Measurements from ENCODE around the gene KIFAP3.

KIFAP3 gene

GRCh38 chr1:170049176-170049800, 25.2 kb downstream of the KIFAP3 start:
- Histone ChIP-seq H3K4me1 (ENCODE audit: control insufficient read depth, insufficient read depth, low read length) (no peaks in the 10 kb centered on the region), H3K9me3 (ENCODE audit: control insufficient read depth, low read length) (no peaks in the 10 kb centered on the region), H3K9ac (ENCODE audit: low read length) (no peak overlapping the region), H3K4me3 (ENCODE audit: low read length) (no peak overlapping the region), H3K36me3 (ENCODE audit: control insufficient read depth, insufficient read depth, low read length) (no peaks in the 10 kb centered on the region), H3K27me3 (ENCODE audit: control insufficient read depth, insufficient read depth, low read length) (no peaks in the 10 kb centered on the region)

- H3K4me1 ChIP-seq (ENCODE audit: control insufficient read depth, insufficient read depth, low read length): no peaks in the 10 kb centered on the region
- no peak overlapping the region for H3K4me3 ChIP-seq (ENCODE audit: low read length)
- H3K36me3 ChIP-seq (ENCODE audit: control insufficient read depth, insufficient read depth, low read length): no peaks in the 10 kb centered on the region
- no peak overlapping the region for H3K9ac ChIP-seq (ENCODE audit: low read length)
- no peaks in the 10 kb centered on the region for H3K9me3 ChIP-seq (ENCODE audit: control insufficient read depth, low read length)
- H3K27me3 ChIP-seq (ENCODE audit: control insufficient read depth, insufficient read depth, low read length): no peaks in the 10 kb centered on the region
Measured at GRCh38 chr1:170048515-170048914, 26.0 kb downstream of the KIFAP3 start.

GRCh38 chr1:170044187-170044586, 30.3 kb downstream of the KIFAP3 start:
- Histone ChIP-seq H3K4me1 (ENCODE audit: control insufficient read depth, insufficient read depth, low read length) (no peaks in the 10 kb centered on the region), H3K9me3 (ENCODE audit: control insufficient read depth, low read length) (no peaks in the 10 kb centered on the region)

GRCh38 chr1:170041423-170042192, 32.9 kb downstream of the KIFAP3 start:
- H3K4me3 ChIP-seq (ENCODE audit: low read length): no peak overlapping the region
- H3K9ac ChIP-seq (ENCODE audit: low read length): no peak overlapping the region
- H3K9me3 ChIP-seq (ENCODE audit: control insufficient read depth, low read length): no peaks in the 10 kb centered on the region
- H3K4me1 ChIP-seq (ENCODE audit: control insufficient read depth, insufficient read depth, low read length): no peaks in the 10 kb centered on the region
- H3K27me3 ChIP-seq (ENCODE audit: control insufficient read depth, insufficient read depth, low read length): no peaks in the 10 kb centered on the region
- no peaks in the 10 kb centered on the region for H3K36me3 ChIP-seq (ENCODE audit: control insufficient read depth, insufficient read depth, low read length)

More at GRCh38 chr1:170044187-170044586, 30.3 kb downstream of the KIFAP3 start:
- H3K36me3 ChIP-seq (ENCODE audit: control insufficient read depth, insufficient read depth, low read length): no peaks in the 10 kb centered on the region
- no peak overlapping the region for H3K9ac ChIP-seq (ENCODE audit: low read length)
- no peak overlapping the region for H3K4me3 ChIP-seq (ENCODE audit: low read length)
- H3K27me3 ChIP-seq (ENCODE audit: control insufficient read depth, insufficient read depth, low read length): no peaks in the 10 kb centered on the region

DNA sequence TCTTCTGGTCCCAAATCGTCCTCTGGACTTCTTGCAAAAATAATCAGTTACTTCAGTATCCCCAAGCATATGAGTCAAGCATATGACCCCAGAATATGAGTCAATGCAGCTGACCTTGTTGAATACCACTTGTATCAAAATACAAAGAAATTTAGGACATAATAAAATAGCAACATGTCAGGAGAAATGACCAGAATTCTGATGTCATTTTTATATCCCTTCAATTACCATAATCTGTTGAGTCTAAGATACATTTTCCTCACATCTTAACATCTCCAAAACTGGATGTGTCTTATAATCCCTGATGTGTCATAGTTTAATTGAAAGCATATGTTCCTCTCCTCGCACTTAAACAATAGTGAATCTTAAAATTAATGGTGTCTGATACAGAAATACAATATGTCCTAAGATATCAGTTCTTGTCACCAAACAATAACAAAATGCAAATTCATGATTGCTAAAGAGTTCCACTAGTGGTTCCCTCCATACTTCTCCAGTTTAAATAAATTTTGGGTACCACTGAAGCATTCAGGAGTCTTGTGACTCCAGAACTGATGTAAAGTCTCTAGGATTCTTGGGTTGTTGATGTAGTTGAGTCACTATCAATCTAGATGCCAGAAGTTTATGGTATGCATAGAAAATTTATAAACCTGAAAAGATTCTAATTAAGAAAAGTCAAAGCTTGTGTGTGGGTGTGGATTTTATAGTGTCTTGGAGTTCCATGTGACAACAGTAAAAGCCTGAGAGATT, 41.8 kb downstream of the KIFAP3 start:
- Histone ChIP-seq H3K4me3 (ENCODE audit: low read length) (no peak overlapping the region), H3K36me3 (ENCODE audit: control insufficient read depth, insufficient read depth, low read length) (no peaks in the 10 kb centered on the region), H3K4me1 (ENCODE audit: control insufficient read depth, insufficient read depth, low read length) (no peaks in the 10 kb centered on the region), H3K9ac (ENCODE audit: low read length) (no peak overlapping the region), H3K27me3 (ENCODE audit: control insufficient read depth, insufficient read depth, low read length) (no peaks in the 10 kb centered on the region), H3K9me3 (ENCODE audit: control insufficient read depth, low read length) (no peaks in the 10 kb centered on the region)

DNA sequence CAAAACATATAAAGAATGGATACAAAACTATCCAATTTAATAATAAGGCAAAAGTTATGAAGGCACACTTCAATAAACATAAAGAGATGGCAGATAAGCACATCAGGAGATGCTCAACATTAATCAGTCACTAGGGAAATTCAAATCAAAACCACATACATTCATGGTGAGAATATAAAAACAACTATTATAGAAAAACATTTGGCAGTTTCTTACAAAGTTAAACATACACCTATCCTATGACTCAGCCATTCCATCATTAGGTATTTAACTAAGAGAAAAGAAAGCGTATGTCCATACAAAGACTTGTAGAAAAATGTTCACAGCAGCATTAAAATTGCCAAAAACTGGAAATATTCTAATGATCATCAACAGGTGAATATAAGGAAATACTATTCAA, 44.3 kb downstream of the KIFAP3 start:
- H3K4me3 ChIP-seq (ENCODE audit: low read length): no peak overlapping the region
- no peaks in the 10 kb centered on the region for H3K9me3 ChIP-seq (ENCODE audit: control insufficient read depth, low read length)
- H3K9ac ChIP-seq (ENCODE audit: low read length): no peak overlapping the region
- H3K4me1 ChIP-seq (ENCODE audit: control insufficient read depth, insufficient read depth, low read length): no peaks in the 10 kb centered on the region
- no peaks in the 10 kb centered on the region for H3K27me3 ChIP-seq (ENCODE audit: control insufficient read depth, insufficient read depth, low read length)
- no peaks in the 10 kb centered on the region for H3K36me3 ChIP-seq (ENCODE audit: control insufficient read depth, insufficient read depth, low read length)

DNA sequence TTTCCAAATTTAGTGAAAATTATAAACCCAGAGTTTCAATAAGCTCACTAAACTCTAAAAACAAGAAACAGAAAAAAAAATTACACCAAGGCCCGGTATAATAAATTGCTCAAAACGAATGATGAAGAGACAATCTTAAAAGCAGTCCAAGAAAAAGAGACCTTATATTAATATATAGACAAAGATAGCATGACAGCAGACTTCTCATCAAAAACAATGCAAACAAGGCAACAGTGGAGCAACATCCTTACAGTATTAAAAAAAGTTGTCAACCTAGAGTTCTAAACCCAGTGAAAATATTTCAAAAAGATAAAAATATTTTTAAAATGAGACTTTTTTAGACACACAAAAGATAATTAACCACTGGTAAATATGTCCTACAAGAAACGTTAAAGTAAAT, 46.7 kb downstream of the KIFAP3 start:
- Histone ChIP-seq H3K4me3 (ENCODE audit: low read length) (no peak overlapping the region), H3K9me3 (ENCODE audit: control insufficient read depth, low read length) (no peaks in the 10 kb centered on the region), H3K27me3 (ENCODE audit: control insufficient read depth, insufficient read depth, low read length) (no peaks in the 10 kb centered on the region), H3K36me3 (ENCODE audit: control insufficient read depth, insufficient read depth, low read length) (no peaks in the 10 kb centered on the region), H3K9ac (ENCODE audit: low read length) (no peak overlapping the region), H3K4me1 (ENCODE audit: control insufficient read depth, insufficient read depth, low read length) (no peaks in the 10 kb centered on the region)

GRCh38 chr1:170020859-170021258, 53.6 kb downstream of the KIFAP3 start:
- H3K9me3 ChIP-seq (ENCODE audit: control insufficient read depth, low read length): no peaks in the 10 kb centered on the region
- H3K4me1 ChIP-seq (ENCODE audit: control insufficient read depth, insufficient read depth, low read length): no peaks in the 10 kb centered on the region
- no peak overlapping the region for H3K4me3 ChIP-seq (ENCODE audit: low read length)
- H3K9ac ChIP-seq (ENCODE audit: low read length): no peak overlapping the region
- H3K27me3 ChIP-seq (ENCODE audit: control insufficient read depth, insufficient read depth, low read length): no peaks in the 10 kb centered on the region
- no peaks in the 10 kb centered on the region for H3K36me3 ChIP-seq (ENCODE audit: control insufficient read depth, insufficient read depth, low read length)

- H3K36me3 ChIP-seq (ENCODE audit: control insufficient read depth, insufficient read depth, low read length): no peaks in the 10 kb centered on the region
- no peaks in the 10 kb centered on the region for H3K4me1 ChIP-seq (ENCODE audit: control insufficient read depth, insufficient read depth, low read length)
- H3K9ac ChIP-seq (ENCODE audit: low read length): no peak overlapping the region
- H3K4me3 ChIP-seq (ENCODE audit: low read length): no peak overlapping the region
- H3K9me3 ChIP-seq (ENCODE audit: control insufficient read depth, low read length): no peaks in the 10 kb centered on the region
- no peaks in the 10 kb centered on the region for H3K27me3 ChIP-seq (ENCODE audit: control insufficient read depth, insufficient read depth, low read length)
Measured at GRCh38 chr1:170017478-170017877, 57.0 kb downstream of the KIFAP3 start.

DNA sequence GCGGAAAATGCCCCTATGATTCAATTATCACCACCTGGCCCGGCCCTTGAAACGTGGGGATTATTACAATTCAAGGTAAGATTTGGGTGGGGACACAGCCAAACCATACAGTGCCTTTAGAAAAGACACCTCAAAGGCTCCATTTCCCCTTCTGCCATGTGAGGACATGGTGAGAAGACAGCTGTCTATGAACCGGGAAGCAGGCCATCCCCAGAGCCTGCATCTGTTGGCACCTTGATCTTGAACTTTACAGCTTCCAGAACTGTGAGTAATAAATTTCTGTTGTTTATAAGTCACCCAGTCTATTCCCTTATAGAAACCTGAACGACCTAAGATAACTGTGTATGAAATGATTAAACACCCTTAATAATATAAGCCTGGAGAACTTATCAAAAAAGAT, 61.6 kb downstream of the KIFAP3 start:
- no peaks in the 10 kb centered on the region for H3K4me1 ChIP-seq (ENCODE audit: control insufficient read depth, insufficient read depth, low read length)
- no peak overlapping the region for H3K4me3 ChIP-seq (ENCODE audit: low read length)
- H3K9ac ChIP-seq (ENCODE audit: low read length): no peak overlapping the region
- no peaks in the 10 kb centered on the region for H3K9me3 ChIP-seq (ENCODE audit: control insufficient read depth, low read length)
- H3K27me3 ChIP-seq (ENCODE audit: control insufficient read depth, insufficient read depth, low read length): no peaks in the 10 kb centered on the region
- no peaks in the 10 kb centered on the region for H3K36me3 ChIP-seq (ENCODE audit: control insufficient read depth, insufficient read depth, low read length)

DNA sequence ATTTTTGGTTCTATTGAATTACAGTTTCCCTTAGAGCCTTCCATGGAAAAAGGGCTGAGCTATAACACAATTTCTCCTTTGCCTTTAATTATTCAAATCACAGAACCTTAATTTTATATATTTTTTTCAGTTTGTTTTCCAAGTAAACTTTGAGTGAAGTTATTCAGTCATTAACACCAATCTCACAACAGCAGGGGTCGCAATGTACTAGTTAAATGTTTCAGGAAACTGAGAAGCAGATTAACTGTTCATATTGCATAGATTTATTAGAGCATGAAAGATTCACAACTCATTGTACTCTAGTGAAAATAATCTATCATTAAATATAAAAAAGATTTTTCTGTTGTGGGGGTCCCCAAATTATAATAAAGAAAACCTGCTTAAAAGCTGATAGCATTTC, 64.1 kb downstream of the KIFAP3 start:
- no peak overlapping the region for H3K9ac ChIP-seq (ENCODE audit: low read length)

GRCh38 chr1:170009551-170009950, 64.9 kb downstream of the KIFAP3 start:
- Histone ChIP-seq H3K27me3 (ENCODE audit: control insufficient read depth, insufficient read depth, low read length) (no peaks in the 10 kb centered on the region), H3K9ac (ENCODE audit: low read length) (no peak overlapping the region), H3K4me3 (ENCODE audit: low read length) (no peak overlapping the region), H3K9me3 (ENCODE audit: control insufficient read depth, low read length) (no peaks in the 10 kb centered on the region), H3K36me3 (ENCODE audit: control insufficient read depth, insufficient read depth, low read length) (no peaks in the 10 kb centered on the region), H3K4me1 (ENCODE audit: control insufficient read depth, insufficient read depth, low read length) (no peaks in the 10 kb centered on the region)

More for the DNA sequence above, 64.1 kb downstream of the KIFAP3 start:
- H3K4me1 ChIP-seq (ENCODE audit: control insufficient read depth, insufficient read depth, low read length): no peaks in the 10 kb centered on the region
- no peaks in the 10 kb centered on the region for H3K9me3 ChIP-seq (ENCODE audit: control insufficient read depth, low read length)
- no peaks in the 10 kb centered on the region for H3K27me3 ChIP-seq (ENCODE audit: control insufficient read depth, insufficient read depth, low read length)
- H3K36me3 ChIP-seq (ENCODE audit: control insufficient read depth, insufficient read depth, low read length): no peaks in the 10 kb centered on the region
- H3K4me3 ChIP-seq (ENCODE audit: low read length): no peak overlapping the region
